Ecto neural progenitor cell (in vitro differentiated cells): ENCODE data around the gene OSBPL5.

Experiments
- DNase-seq: peaks from one replicate; pipeline ENCODE4 v3.0.0-alpha.2; 2018; ENCODE audit warnings: low spot score

OSBPL5 gene

GRCh38 chr11:3165152-3165705, at the start of gene OSBPL5:
TSS of gene OSBPL5 (minus strand) at chr11:3165310. CDS start at chr11:3129148, 36,162 bp downstream.
- DNase-seq = peak; percentile 82

- no peak for DNase-seq
Measured at GRCh38 chr11:3214420-3214699, 49.2 kb upstream of the OSBPL5 start.

- no peak for DNase-seq
Measured at GRCh38 chr11:3213659-3214419, 48.7 kb upstream of the OSBPL5 start.

- DNase-seq = no peak
Measured at GRCh38 chr11:3208272-3208671, 43.2 kb upstream of the OSBPL5 start.

GRCh38 chr11:3207526-3208189, 42.5 kb upstream of the OSBPL5 start:
- DNase-seq = no peak

- DNase-seq = no peak
Measured at GRCh38 chr11:3206922-3207204, 41.8 kb upstream of the OSBPL5 start.

- DNase-seq = no peak
Measured at GRCh38 chr11:3206156-3206921, 41.2 kb upstream of the OSBPL5 start.

- no peak for DNase-seq
Measured at GRCh38 chr11:3205261-3206155, 40.4 kb upstream of the OSBPL5 start.

GRCh38 chr11:3204141-3205015, 39.3 kb upstream of the OSBPL5 start:
- no peak for DNase-seq

GRCh38 chr11:3203221-3204043, 38.3 kb upstream of the OSBPL5 start:
- DNase-seq = no peak

- DNase-seq = no peak
Measured at GRCh38 chr11:3202759-3203158, 37.6 kb upstream of the OSBPL5 start.

GRCh38 chr11:3202305-3202704, 37.2 kb upstream of the OSBPL5 start:
- no peak for DNase-seq

GRCh38 chr11:3201677-3202181, 36.6 kb upstream of the OSBPL5 start:
- no peak for DNase-seq

- DNase-seq = no peak
Measured at GRCh38 chr11:3201112-3201581, 36.0 kb upstream of the OSBPL5 start.

GRCh38 chr11:3200388-3201111, 35.4 kb upstream of the OSBPL5 start:
- peak; percentile 38 for DNase-seq

GRCh38 chr11:3199537-3200295, 34.6 kb upstream of the OSBPL5 start:
- peak; percentile 33 for DNase-seq

- DNase-seq = no peak
Measured at GRCh38 chr11:3198815-3199214, 33.7 kb upstream of the OSBPL5 start.

- DNase-seq = no peak
Measured at GRCh38 chr11:3197878-3198528, 32.9 kb upstream of the OSBPL5 start.
